OCI-LY7 (cell line): Measurements from ENCODE around the gene UFD1. TPM values are rescaled to one million over a fixed set of nuclear protein-coding genes. Genes with fewer than 3 reads are reported as not detected.
A peak's percentile ranks its signal among the peaks of the same experiment; 100 is the strongest.

Source experiments
- BruUV-seq: library from RNA; stranded (reverse); fragments of 400-500 nt; replicated peaks from 2 replicates; lab custom pipeline; 2021; lab: Mats Ljungman, UMichigan
- CTCF ChIA-PET: fragments of 300-600 bp; sonication (Branson Sonifier 250); formaldehyde crosslinking; loops from one replicate; lab custom pipeline; 2022; ENCODE audit warnings: antibody characterized with exemption; ENCODE audit not compliant: unreplicated experiment; lab: Charles Lee
- POLR2A ChIA-PET: fragments of 300-600 bp; sonication (Branson Sonifier 250); formaldehyde crosslinking; loops from one replicate; lab custom pipeline; 2022; ENCODE audit warnings: antibody characterized with exemption; lab: Charles Lee
- DNase-seq: peaks from one replicate; pipeline ENCODE4 v3.0.0-alpha.2; 2015; ENCODE audit warnings: low spot score
- H2AFZ ChIP-seq: fragments of 200-600 bp; sonication (generic), shearing (Covaris generic); 2 replicates; pipeline ENCODE4 v1.6.1; 2014; ENCODE audit warnings: mild to moderate bottlenecking, antibody characterized with exemption, low read length, moderate library complexity
- H3K27ac ChIP-seq: fragments of 200-600 bp; sonication (generic); 2 replicates; pipeline ENCODE4 v1.5.1; 2014; ENCODE audit warnings: mixed run types, low read depth, mild to moderate bottlenecking, moderate library complexity, low read length, inconsistent platforms; ENCODE audit not compliant: poor library complexity, severe bottlenecking
- H3K36me3 ChIP-seq: fragments of 200-600 bp; sonication (generic); 2 replicates; pipeline ENCODE4 v1.6.1; 2014; ENCODE audit warnings: mild to moderate bottlenecking, antibody characterized with exemption, low read length, moderate library complexity, mixed read lengths; ENCODE audit not compliant: insufficient read depth
- H3K4me1 ChIP-seq: fragments of 200-600 bp; sonication (generic); 2 replicates; pipeline ENCODE4 v1.5.1; 2014; ENCODE audit warnings: mild to moderate bottlenecking, low read length; ENCODE audit not compliant: insufficient read depth, poor library complexity, severe bottlenecking
- H3K4me2 ChIP-seq: fragments of 200-600 bp; sonication (generic); 2 replicates; pipeline ENCODE4 v1.6.1; 2014; ENCODE audit warnings: mild to moderate bottlenecking, low read length
- H3K4me3 ChIP-seq: fragments of 200-600 bp; sonication (generic); 2 replicates; pipeline ENCODE4 v1.5.1; 2014; ENCODE audit warnings: mild to moderate bottlenecking, low read depth, low read length; ENCODE audit not compliant: poor library complexity, severe bottlenecking
- H3K79me2 ChIP-seq: fragments of 200-600 bp; sonication (generic); 2 replicates; pipeline ENCODE4 v1.6.1; 2016; ENCODE audit warnings: low read depth, mild to moderate bottlenecking, low read length, moderate library complexity, mixed read lengths; ENCODE audit not compliant: insufficient read depth
- H3K9me2 ChIP-seq: fragments of 200-600 bp; sonication (generic); 2 replicates; pipeline ENCODE4 v1.6.1; 2016; ENCODE audit warnings: mild to moderate bottlenecking, low read length, mixed read lengths; ENCODE audit not compliant: insufficient read depth
- H3K9me3 ChIP-seq: fragments of 200-600 bp; sonication (generic); 2 replicates; pipeline ENCODE4 v1.6.1; 2014; ENCODE audit warnings: mild to moderate bottlenecking, mixed run types, low read length, mixed read lengths
- H4K20me1 ChIP-seq: fragments of 200-600 bp; sonication (generic); 2 replicates; pipeline ENCODE4 v1.6.1; 2014; ENCODE audit warnings: mild to moderate bottlenecking, antibody characterized with exemption, low read length, moderate library complexity, mixed read lengths; ENCODE audit not compliant: insufficient read depth
- CTCF ChIP-seq: fragments of 200-600 bp; sonication (generic); conservative IDR thresholded peaks from 2 replicates; pipeline ENCODE4 v1.5.1; 2014; ENCODE audit warnings: mild to moderate bottlenecking, antibody characterized with exemption, low read length, moderate library complexity, mixed read lengths
- EZH2phosphoT487 ChIP-seq: fragments of 200-600 bp; sonication (generic); IDR thresholded peaks from 2 replicates; pipeline ENCODE4 v1.6.1; 2018; ENCODE audit warnings: low read depth, borderline replicate concordance, mild to moderate bottlenecking, mixed run types, antibody characterized with exemption, low read length, moderate library complexity, mixed read lengths
- intact Hi-C: fragments of 100-400 bp; cut with micrococcal nuclease; formaldehyde crosslinking; loops from one replicate; pipeline ENCODE4 v1.10.0; 2022; ENCODE audit not compliant: unreplicated experiment
- total RNA-seq, 2 experiments: library from RNA; depleted of rRNA in 1 of 2; stranded (reverse); fragments of >200 nt in 1 of 2; shearing (Covaris generic) in 1 of 2; gene quantifications; 2 replicates each; pipeline ENCODE4 v1.2.3, GENCODE V29; 2014 to 2022

UFD1 gene
- total RNA-seq, 2 experiments from 2014 or later = 60.1 to 70.8 TPM

- peaks cover 63% of the 10 kb centered on the region for H3K36me3 ChIP-seq
- DNase-seq = peak; percentile 69
- H3K4me2 ChIP-seq = peak overlapping the region; percentile 96
- H3K79me2 ChIP-seq = peaks cover 67% of the 10 kb centered on the region
- H3K4me1 ChIP-seq = peaks cover 49% of the 10 kb centered on the region
- ChIA-PET CTCF (no interaction called here), POLR2A (no interaction called here)
- no TSS peak for BruUV-seq
- H2AFZ ChIP-seq = no peak overlapping the region
- no peaks in the 10 kb centered on the region for H3K9me2 ChIP-seq
- intact Hi-C loops = loop anchor here (1.0 to 10.0 kb wide), 6 partner anchors 68 to 313 kb away; partner anchors contain the start of genes ESS2 and SLC25A1
- TF ChIP-seq EZH2phosphoT487 = no peak
- no peak for TF ChIP-seq CTCF
- peak overlapping the region; percentile 76 for H3K27ac ChIP-seq
- H3K9me3 ChIP-seq = no peaks in the 10 kb centered on the region
- H4K20me1 ChIP-seq = peaks cover 42% of the 10 kb centered on the region
- peak overlapping the region; percentile 98 for H3K4me3 ChIP-seq
Observed at GRCh38 chr22:19429950-19430889, 48.8 kb downstream of the UFD1 start.

- no peak for TF ChIP-seq EZH2phosphoT487
- no peak for TF ChIP-seq CTCF
- ChIA-PET POLR2A (no interaction called here), CTCF (no interaction called here)
- peaks cover 40% of the 10 kb centered on the region for H4K20me1 ChIP-seq
- peaks cover 54% of the 10 kb centered on the region for H3K36me3 ChIP-seq
- intact Hi-C loops = no loop called here
- H3K4me3 ChIP-seq = no peak overlapping the region
- H2AFZ ChIP-seq = no peak overlapping the region
- no peak overlapping the region for H3K4me2 ChIP-seq
- no peaks in the 10 kb centered on the region for H3K9me3 ChIP-seq
- no peaks in the 10 kb centered on the region for H3K9me2 ChIP-seq
- H3K27ac ChIP-seq = no peak overlapping the region
- DNase-seq = no peak
- peaks cover 100% of the 10 kb centered on the region for H3K79me2 ChIP-seq
- BruUV-seq = no TSS peak
- peaks cover 71% of the 10 kb centered on the region for H3K4me1 ChIP-seq
Observed at GRCh38 chr22:19424186-19424500, 54.9 kb downstream of the UFD1 start.
